ENCODE results near the gene SPATA13. TPM values are rescaled to one million over a fixed set of nuclear protein-coding genes. Genes with fewer than 3 reads are reported as not detected.
A peak's percentile ranks its signal among the peaks of the same experiment; 100 is the strongest.

SPATA13 gene
- total and polyA plus RNA-seq, 2 donors from 2014 or later, result 12.3 to 69.2 TPM

GRCh38 chr13:24161980-24162525 is 1.5 kb downstream of the SPATA13 start:
- peaks cover 0 to 7% (median 0%) of the 10 kb centered on the region in 3 donors for H3K36me3 ChIP-seq (ENCODE audit: control insufficient read depth in 2 of 3, insufficient read depth in 3 of 3, low read length in 3 of 3)
- H3K4me1 ChIP-seq (ENCODE audit: control insufficient read depth in 2 of 3, insufficient read depth in 2 of 3, low read depth in 1 of 3, low read length in 3 of 3), result peaks cover 0 to 19% (median 11%) of the 10 kb centered on the region in 3 donors
- FAIRE-seq (no peak), DNase-seq (peak in 1 of 5 donors; percentile 52)
- peak overlapping the region; percentile 75 to 82 (median 80) for H3K4me3 ChIP-seq (ENCODE audit: low read length in 3 of 3)
- H3K27ac ChIP-seq (ENCODE audit: low read depth in 2 of 2, low read length in 2 of 2), result peak overlapping the region; percentile 87 to 93
- H3K9me3 ChIP-seq (ENCODE audit: control insufficient read depth in 2 of 3, insufficient read depth in 1 of 3, low read length in 3 of 3), result no peaks in the 10 kb centered on the region
- TF ChIP-seq CTCF (IDR thresholded peaks at IDR 0.05; ENCODE audit: borderline replicate concordance, extremely low read depth, insufficient read depth), result no peak
- H3K27me3 ChIP-seq (ENCODE audit: control insufficient read depth, insufficient read depth, low read length), result no peaks in the 10 kb centered on the region
- intact Hi-C loops (cut with DNase I), result no loop called here
- H3K9ac ChIP-seq (ENCODE audit: low read length in 3 of 3), result peak overlapping the region; percentile 41 to 90 (median 88)

GRCh38 chr13:24162604-24163003 is 2.1 kb downstream of the SPATA13 start:
- H3K27ac ChIP-seq (ENCODE audit: low read depth in 2 of 2, low read length in 2 of 2), result peak overlapping the region; percentile 87 to 93
- H3K9ac ChIP-seq (ENCODE audit: low read length in 3 of 3), result peak overlapping the region in 1 of 3 donors; percentile 23
- H3K36me3 ChIP-seq (ENCODE audit: control insufficient read depth in 2 of 3, insufficient read depth in 3 of 3, low read length in 3 of 3), result peaks cover 0 to 7% (median 0%) of the 10 kb centered on the region in 3 donors
- no peaks in the 10 kb centered on the region for H3K9me3 ChIP-seq (ENCODE audit: control insufficient read depth in 2 of 3, insufficient read depth in 1 of 3, low read length in 3 of 3)
- FAIRE-seq, result no peak
- no peak for DNase-seq
- intact Hi-C loops (cut with DNase I), result no loop called here
- H3K4me1 ChIP-seq (ENCODE audit: control insufficient read depth in 2 of 3, insufficient read depth in 2 of 3, low read depth in 1 of 3, low read length in 3 of 3), result peaks cover 0 to 19% (median 11%) of the 10 kb centered on the region in 3 donors
- H3K4me3 ChIP-seq (ENCODE audit: low read length in 3 of 3), result peak overlapping the region; percentile 75 to 82 (median 80)
- no peaks in the 10 kb centered on the region for H3K27me3 ChIP-seq (ENCODE audit: control insufficient read depth, insufficient read depth, low read length)
- no peak for TF ChIP-seq CTCF (IDR thresholded peaks at IDR 0.05; ENCODE audit: borderline replicate concordance, extremely low read depth, insufficient read depth)

- intact Hi-C loops (cut with DNase I), result no loop called here
- FAIRE-seq, result no peak
- H3K4me1 ChIP-seq (ENCODE audit: control insufficient read depth in 2 of 3, insufficient read depth in 2 of 3, low read depth in 1 of 3, low read length in 3 of 3), result peaks cover 0 to 15% (median 8%) of the 10 kb centered on the region in 3 donors
- no peak overlapping the region for H3K4me3 ChIP-seq (ENCODE audit: low read length in 3 of 3)
- TF ChIP-seq CTCF (IDR thresholded peaks at IDR 0.05; ENCODE audit: borderline replicate concordance, extremely low read depth, insufficient read depth), result no peak
- H3K36me3 ChIP-seq (ENCODE audit: control insufficient read depth in 2 of 3, insufficient read depth in 3 of 3, low read length in 3 of 3), result peaks cover 0 to 7% (median 0%) of the 10 kb centered on the region in 3 donors
- no peak overlapping the region for H3K9ac ChIP-seq (ENCODE audit: low read length in 3 of 3)
- no peak overlapping the region for H3K27ac ChIP-seq (ENCODE audit: low read depth in 2 of 2, low read length in 2 of 2)
- DNase-seq, result no peak
- no peaks in the 10 kb centered on the region for H3K27me3 ChIP-seq (ENCODE audit: control insufficient read depth, insufficient read depth, low read length)
- H3K9me3 ChIP-seq (ENCODE audit: control insufficient read depth in 2 of 3, insufficient read depth in 1 of 3, low read length in 3 of 3), result no peaks in the 10 kb centered on the region
Observed at GRCh38 chr13:24165746-24166145, 5.2 kb downstream of the SPATA13 start.

Measured in kidney (tissue), 14 donors.